ENCODE results near the gene AKAP13.

GRCh38 chr15:85588677-85589076, 208.3 kb downstream of the AKAP13 start:
- TF ChIP-seq MAZ (IDR thresholded peaks at IDR 0.05; ENCODE audit: borderline replicate concordance, low read depth, low read length) (no peak), RFX5 (IDR thresholded peaks at IDR 0.05) (no peak), SREBF2 (IDR thresholded peaks at IDR 0.05) (no peak), ESRRA (IDR thresholded peaks at IDR 0.05; ENCODE audit: borderline replicate concordance, low read length) (no peak), CTCF (IDR thresholded peaks at IDR 0.05) (no peak), JUNB (IDR thresholded peaks at IDR 0.05) (no peak), FOSL2 (IDR thresholded peaks at IDR 0.05) (no peak), FOSL2 (CRISPR knock-in tag; IDR thresholded peaks at IDR 0.05) (no peak), NR3C1 (IDR thresholded peaks at IDR 0.05) (no peak), NFE2L2 (conservative IDR thresholded peaks at IDR 0.05; ENCODE audit: low read length) (no peak), TFCP2L1 (CRISPR knock-in tag; IDR thresholded peaks at IDR 0.05) (no peak)
